ENCODE results near the gene ANKRD52.

Gene ANKRD52

DNA sequence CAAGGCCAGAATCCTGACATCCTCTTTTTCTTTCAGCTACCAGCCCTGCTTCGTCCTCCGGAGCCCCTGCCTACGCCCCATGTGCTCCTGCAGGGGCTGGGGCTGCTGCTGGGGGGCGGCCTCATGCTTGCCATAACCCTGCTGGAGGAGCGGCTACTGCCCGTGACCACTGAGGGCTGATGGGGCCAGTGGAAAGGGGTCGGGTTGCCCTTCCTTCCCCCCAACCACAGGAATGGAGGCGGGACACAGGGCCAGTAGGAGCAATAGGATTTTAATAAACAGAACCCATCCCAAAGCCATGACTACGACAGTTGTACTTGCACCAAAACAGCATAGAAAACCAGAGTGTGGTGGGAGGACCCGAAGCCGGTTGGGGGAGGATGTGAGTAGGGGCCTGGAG lies 20.6 kb downstream of the ANKRD52 start:
- DNase-seq (ENCODE audit: low read depth): no peak
- no peak overlapping the region for H3K4me3 ChIP-seq (ENCODE audit: low read length)
- TF ChIP-seq CTCF (conservative IDR thresholded peaks at IDR 0.05; ENCODE audit: low read length): no peak

DNA sequence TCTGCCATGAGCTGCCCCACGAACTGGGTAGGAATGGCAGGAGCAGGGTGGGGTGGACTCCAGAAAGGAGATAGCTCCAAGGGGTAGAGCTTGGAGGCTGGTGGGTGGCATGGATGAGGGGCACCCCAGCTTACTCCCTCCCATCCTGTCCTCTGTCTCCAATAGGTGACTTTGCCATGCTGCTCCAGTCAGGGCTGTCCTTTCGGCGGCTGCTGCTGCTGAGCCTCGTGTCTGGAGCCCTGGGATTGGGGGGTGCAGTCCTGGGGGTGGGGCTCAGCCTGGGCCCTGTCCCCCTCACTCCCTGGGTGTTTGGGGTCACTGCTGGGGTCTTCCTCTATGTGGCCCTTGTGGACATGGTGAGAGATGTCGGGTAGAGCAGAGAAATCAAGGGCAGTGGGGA lies 21.2 kb downstream of the ANKRD52 start:
- DNase-seq (ENCODE audit: low read depth): no peak
- H3K4me3 ChIP-seq (ENCODE audit: low read length): no peak overlapping the region
- no peak for TF ChIP-seq CTCF (conservative IDR thresholded peaks at IDR 0.05; ENCODE audit: low read length)

- H3K4me3 ChIP-seq (ENCODE audit: low read length): no peak overlapping the region
- no peak for TF ChIP-seq CTCF (conservative IDR thresholded peaks at IDR 0.05; ENCODE audit: low read length)
- no peak for DNase-seq (ENCODE audit: low read depth)
These were observed 22.1 kb downstream of the ANKRD52 start for GRCh38 chr12:56236091-56236490.

DNA sequence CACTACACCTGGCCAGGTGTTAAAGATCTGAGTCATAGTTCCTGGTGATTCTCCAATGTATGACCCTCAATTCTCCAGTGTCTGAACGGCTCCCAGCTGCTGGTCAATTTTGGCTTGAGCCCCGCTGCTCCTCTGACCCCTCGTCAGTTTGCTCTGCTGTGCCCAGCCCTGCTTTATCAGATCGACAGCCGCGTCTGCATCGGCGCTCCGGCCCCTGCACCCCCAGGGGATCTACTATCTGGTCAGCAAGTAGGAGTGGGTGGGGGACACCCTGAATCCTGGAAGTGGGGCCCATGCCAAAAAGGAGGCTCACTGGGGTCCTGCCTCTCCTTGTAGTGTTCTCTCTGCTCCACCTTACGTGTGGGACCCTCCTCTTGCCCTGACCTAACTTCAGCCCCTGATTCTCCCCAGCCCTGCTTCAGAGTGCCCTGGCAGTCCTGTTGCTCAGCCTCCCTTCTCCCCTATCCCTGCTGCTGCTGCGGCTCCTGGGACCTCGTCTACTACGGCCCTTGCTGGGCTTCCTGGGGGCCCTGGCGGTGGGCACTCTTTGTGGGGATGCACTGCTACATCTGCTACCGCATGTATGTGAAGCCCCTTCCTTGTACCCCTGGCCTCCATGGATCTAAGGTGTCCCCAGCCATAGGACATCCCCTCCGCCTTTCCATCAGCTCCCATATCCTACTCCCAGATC lies 23.3 kb downstream of the ANKRD52 start:
- DNase-seq (ENCODE audit: low read depth): no peak
- H3K4me3 ChIP-seq (ENCODE audit: low read length): no peak overlapping the region
- TF ChIP-seq CTCF (conservative IDR thresholded peaks at IDR 0.05; ENCODE audit: low read length): no peak

DNA sequence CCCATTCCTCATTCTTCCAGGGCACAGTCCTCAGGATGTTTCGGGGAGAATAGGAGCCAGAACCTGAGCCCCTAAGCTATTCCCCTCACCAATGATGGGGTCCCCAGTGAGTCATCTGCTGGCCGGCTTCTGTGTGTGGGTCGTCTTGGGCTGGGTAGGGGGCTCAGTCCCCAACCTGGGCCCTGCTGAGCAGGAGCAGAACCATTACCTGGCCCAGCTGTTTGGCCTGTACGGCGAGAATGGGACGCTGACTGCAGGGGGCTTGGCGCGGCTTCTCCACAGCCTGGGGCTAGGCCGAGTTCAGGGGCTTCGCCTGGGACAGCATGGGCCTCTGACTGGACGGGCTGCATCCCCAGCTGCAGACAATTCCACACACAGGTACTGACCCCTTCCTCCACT lies 27.0 kb downstream of the ANKRD52 start:
- H3K4me3 ChIP-seq (ENCODE audit: low read length): no peak overlapping the region
- TF ChIP-seq CTCF (conservative IDR thresholded peaks at IDR 0.05; ENCODE audit: low read length): no peak
- no peak for DNase-seq (ENCODE audit: low read depth)

DNA sequence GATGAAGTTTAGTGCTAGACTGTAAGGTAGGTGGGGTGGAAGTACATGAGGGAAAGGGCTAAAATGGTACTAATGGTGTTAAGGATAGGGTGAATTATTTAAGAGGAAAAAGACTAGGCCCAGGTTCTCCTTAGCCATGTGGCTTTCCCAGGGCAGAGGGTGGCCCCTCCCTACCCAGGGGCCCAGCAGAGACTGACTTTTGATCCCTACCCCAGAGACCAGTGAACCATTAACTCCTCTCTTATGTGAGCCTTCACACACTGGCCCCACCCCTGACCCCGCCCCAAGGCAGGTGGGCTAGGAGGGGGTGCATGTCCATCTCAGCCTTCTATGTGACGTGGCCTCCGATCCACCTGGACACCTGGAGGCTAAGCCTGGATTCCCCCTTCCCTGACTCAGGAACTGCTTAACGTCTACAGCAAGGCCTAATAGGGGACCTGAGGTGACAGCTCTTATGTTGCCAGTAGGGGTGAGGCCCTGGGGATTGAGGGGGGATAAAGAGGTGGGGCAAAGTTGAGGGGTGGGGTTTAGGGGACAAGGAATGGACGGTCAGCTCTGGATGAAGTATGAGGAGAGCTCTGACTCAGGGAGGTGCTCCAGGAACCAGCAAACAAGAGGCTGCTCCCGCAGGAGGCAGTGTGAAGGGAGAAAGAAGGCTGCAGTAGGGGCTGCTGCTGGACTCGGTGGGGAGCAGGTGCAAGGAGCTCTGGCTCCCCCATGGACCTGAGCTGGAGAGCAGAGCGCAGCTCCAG lies 27.6 kb downstream of the ANKRD52 start:
- DNase-seq (ENCODE audit: low read depth): no peak
- no peak overlapping the region for H3K4me3 ChIP-seq (ENCODE audit: low read length)
- TF ChIP-seq CTCF (conservative IDR thresholded peaks at IDR 0.05; ENCODE audit: low read length): no peak

DNA sequence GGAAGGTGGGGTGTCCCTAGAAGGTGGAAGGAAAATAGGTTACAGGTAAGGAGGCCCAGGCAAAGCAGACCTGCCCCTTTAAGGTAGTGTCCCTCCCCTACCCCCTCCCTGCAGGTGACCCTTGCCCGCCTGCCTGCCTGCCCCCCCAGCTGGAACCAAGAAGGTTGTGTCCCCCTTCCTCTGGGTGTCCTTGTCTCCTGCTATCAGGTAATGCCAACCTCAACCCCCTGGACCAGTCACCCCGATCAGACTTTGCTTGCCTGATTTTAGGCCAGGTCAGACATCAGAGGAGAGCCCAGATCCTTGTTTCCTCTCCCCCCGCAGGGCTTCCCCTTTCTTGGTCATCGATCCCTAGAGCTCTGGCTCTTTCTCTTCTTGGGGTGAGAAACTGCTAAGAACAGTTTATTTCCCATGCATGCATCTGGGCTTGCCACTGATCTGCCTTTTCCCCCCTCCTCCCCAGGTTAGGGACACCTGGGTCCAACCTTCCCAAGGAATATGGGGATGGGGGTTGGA lies 28.2 kb downstream of the ANKRD52 start, which contains the start of gene SLC39A5:
Gene SLC39A5, plus strand, starts transcription at position 136 of the 516 bp plus-strand sequence. CDS start 1,224 bp downstream, outside the sequence.
- no peak for TF ChIP-seq CTCF (conservative IDR thresholded peaks at IDR 0.05; ENCODE audit: low read length)
- H3K4me3 ChIP-seq (ENCODE audit: low read length): no peak within 1 kb of the TSS
- no peak for DNase-seq (ENCODE audit: low read depth)
